GM21381 (cell line): ENCODE data around the gene CHMP3.
"Not testable (repeated sequence)": the region's sequence is repeated elsewhere in the genome, so short reads cannot be mapped to it uniquely, and the experiment has no call there.

Source experiments
- ATAC-seq: cut with Tn5 transposase; IDR thresholded peaks from one replicate; pipeline ENCODE4 v1.9.1; 2021; ENCODE audit warnings: mild to moderate bottlenecking, moderate library complexity; ENCODE audit not compliant: unreplicated experiment

Gene CHMP3

GRCh38 chr2:86512892-86513291, 50.4 kb downstream of the CHMP3 start:
- ATAC-seq: no peak

- ATAC-seq: no peak
Measured at GRCh38 chr2:86512034-86512433, 51.2 kb downstream of the CHMP3 start.

- ATAC-seq: no peak
Measured at GRCh38 chr2:86510436-86510933, 52.8 kb downstream of the CHMP3 start.

GRCh38 chr2:86507600-86507999, 55.6 kb downstream of the CHMP3 start:
- ATAC-seq: no peak

GRCh38 chr2:86500325-86501083, 62.7 kb downstream of the CHMP3 start:
- no peak for ATAC-seq

- no peak for ATAC-seq
Measured at GRCh38 chr2:86499326-86499725, 63.9 kb downstream of the CHMP3 start.

GRCh38 chr2:86498468-86499260, 64.6 kb downstream of the CHMP3 start:
- ATAC-seq: no peak

GRCh38 chr2:86496391-86496790, 66.9 kb downstream of the CHMP3 start:
- not testable (repeated sequence) for ATAC-seq

- no peak for ATAC-seq
Measured at GRCh38 chr2:86492048-86492453, 71.2 kb downstream of the CHMP3 start.

- ATAC-seq: no peak
Measured at GRCh38 chr2:86491088-86491487, 72.2 kb downstream of the CHMP3 start.

- ATAC-seq: no peak
Measured at GRCh38 chr2:86490245-86490644, 73.0 kb downstream of the CHMP3 start.

- no peak for ATAC-seq
Measured at GRCh38 chr2:86489542-86489941, 73.7 kb downstream of the CHMP3 start.

- no peak for ATAC-seq
Measured at GRCh38 chr2:86488561-86489250, 74.5 kb downstream of the CHMP3 start.

GRCh38 chr2:86487062-86487461, 76.2 kb downstream of the CHMP3 start:
- no peak for ATAC-seq

GRCh38 chr2:86485802-86486201, 77.4 kb downstream of the CHMP3 start:
- no peak for ATAC-seq

GRCh38 chr2:86485103-86485502, 78.1 kb downstream of the CHMP3 start:
- ATAC-seq: no peak

GRCh38 chr2:86484385-86484784, 78.9 kb downstream of the CHMP3 start:
- ATAC-seq: no peak

- ATAC-seq: no peak
Measured at GRCh38 chr2:86482034-86482433, 81.2 kb downstream of the CHMP3 start.

- no peak for ATAC-seq
Measured at GRCh38 chr2:86480105-86480504, 83.1 kb downstream of the CHMP3 start.

- ATAC-seq: no peak
Measured at GRCh38 chr2:86477349-86477748, 85.9 kb downstream of the CHMP3 start.

GRCh38 chr2:86476918-86477317, 86.3 kb downstream of the CHMP3 start:
- ATAC-seq: no peak
